ENCODE measurements around the gene PNP.

The PNP gene

GRCh38 chr14:20469890-20470602, 840 bp downstream of the PNP start:
- Histone ChIP-seq H2AFZ (ENCODE audit: low read depth, low read length) (0 out of 2 replicates have a peak overlapping the region, but pooled peaks have one; percentile 0), H3K36me3 (replicated peaks; ENCODE audit: low read depth, low read length) (peaks cover 39% of the 10 kb centered on the region), H3K4me2 (ENCODE audit: low read length) (peak overlapping the region; percentile 95), H4K20me1 (ENCODE audit: insufficient read depth, low read length) (peaks cover 18% of the 10 kb centered on the region; the same call in 1 of the 2 replicates), H3K9ac (ENCODE audit: low read length) (peak overlapping the region; percentile 98), H3K4me1 (ENCODE audit: low read length) (peaks cover 18% of the 10 kb centered on the region), H3K4me3 (ENCODE audit: low read length) (peak overlapping the region; percentile 92), H3K79me2 (ENCODE audit: low read length) (peaks cover 47% of the 10 kb centered on the region), H3K27me3 (ENCODE audit: low read depth, low read length) (no peaks in the 10 kb centered on the region), H3K27ac (ENCODE audit: low read length) (peak overlapping the region; percentile 77), H3K9me3 (ENCODE audit: insufficient read depth, low read length) (no peaks in the 10 kb centered on the region)
- TF ChIP-seq EZH2phosphoT487 (IDR thresholded peaks at IDR 0.05; ENCODE audit: low read depth) = no peak
- no peak for TF ChIP-seq CTCF (IDR thresholded peaks at IDR 0.05; ENCODE audit: low read depth, low read length)

GRCh38 chr14:20470603-20470901, 1.3 kb downstream of the PNP start:
- peak overlapping the region; percentile 92 for H3K4me3 ChIP-seq (ENCODE audit: low read length)
- H3K27me3 ChIP-seq (ENCODE audit: low read depth, low read length) = no peaks in the 10 kb centered on the region
- peaks cover 43% of the 10 kb centered on the region for H3K36me3 ChIP-seq (replicated peaks; ENCODE audit: low read depth, low read length)
- TF ChIP-seq CTCF (IDR thresholded peaks at IDR 0.05; ENCODE audit: low read depth, low read length) = no peak
- no peak for TF ChIP-seq EZH2phosphoT487 (IDR thresholded peaks at IDR 0.05; ENCODE audit: low read depth)
- peak overlapping the region; percentile 95 for H3K4me2 ChIP-seq (ENCODE audit: low read length)
- peaks cover 18% of the 10 kb centered on the region; the same call in 1 of the 2 replicates for H4K20me1 ChIP-seq (ENCODE audit: insufficient read depth, low read length)
- peaks cover 18% of the 10 kb centered on the region for H3K4me1 ChIP-seq (ENCODE audit: low read length)
- peak overlapping the region; percentile 77 for H3K27ac ChIP-seq (ENCODE audit: low read length)
- peak overlapping the region; percentile 98 for H3K9ac ChIP-seq (ENCODE audit: low read length)
- H2AFZ ChIP-seq (ENCODE audit: low read depth, low read length) = no peak overlapping the region
- H3K79me2 ChIP-seq (ENCODE audit: low read length) = peaks cover 47% of the 10 kb centered on the region
- H3K9me3 ChIP-seq (ENCODE audit: insufficient read depth, low read length) = no peaks in the 10 kb centered on the region

- Histone ChIP-seq H3K27me3 (ENCODE audit: low read depth, low read length) (no peaks in the 10 kb centered on the region), H3K27ac (ENCODE audit: low read length) (no peak overlapping the region), H4K20me1 (ENCODE audit: insufficient read depth, low read length) (peaks cover 18% of the 10 kb centered on the region; the same call in 1 of the 2 replicates), H3K4me2 (ENCODE audit: low read length) (no peak overlapping the region), H3K4me3 (ENCODE audit: low read length) (no peak overlapping the region), H3K4me1 (ENCODE audit: low read length) (peaks cover 34% of the 10 kb centered on the region), H3K9me3 (ENCODE audit: insufficient read depth, low read length) (no peaks in the 10 kb centered on the region), H3K36me3 (replicated peaks; ENCODE audit: low read depth, low read length) (peaks cover 64% of the 10 kb centered on the region), H3K9ac (ENCODE audit: low read length) (no peak overlapping the region), H3K79me2 (ENCODE audit: low read length) (peaks cover 47% of the 10 kb centered on the region), H2AFZ (ENCODE audit: low read depth, low read length) (no peak overlapping the region)
- TF ChIP-seq EZH2phosphoT487 (IDR thresholded peaks at IDR 0.05; ENCODE audit: low read depth) (no peak), CTCF (IDR thresholded peaks at IDR 0.05; ENCODE audit: low read depth, low read length) (no peak)
These were observed 3.4 kb downstream of the PNP start for GRCh38 chr14:20472536-20473169.

GRCh38 chr14:20476776-20477175, 7.6 kb downstream of the PNP start:
- Histone ChIP-seq H3K4me3 (ENCODE audit: low read length) (no peak overlapping the region), H3K27me3 (ENCODE audit: low read depth, low read length) (no peaks in the 10 kb centered on the region), H3K27ac (ENCODE audit: low read length) (peak overlapping the region; percentile 40), H3K9ac (ENCODE audit: low read length) (no peak overlapping the region), H2AFZ (ENCODE audit: low read depth, low read length) (no peak overlapping the region), H3K4me2 (ENCODE audit: low read length) (no peak overlapping the region), H3K4me1 (ENCODE audit: low read length) (peaks cover 19% of the 10 kb centered on the region), H3K79me2 (ENCODE audit: low read length) (peaks cover 21% of the 10 kb centered on the region), H3K36me3 (replicated peaks; ENCODE audit: low read depth, low read length) (peaks cover 74% of the 10 kb centered on the region), H3K9me3 (ENCODE audit: insufficient read depth, low read length) (no peaks in the 10 kb centered on the region), H4K20me1 (ENCODE audit: insufficient read depth, low read length) (peaks cover 9% of the 10 kb centered on the region; the same call in 1 of the 2 replicates)
- TF ChIP-seq CTCF (IDR thresholded peaks at IDR 0.05; ENCODE audit: low read depth, low read length) (no peak), EZH2phosphoT487 (IDR thresholded peaks at IDR 0.05; ENCODE audit: low read depth) (no peak)

Data from OCI-LY3 (cell line).